ENCODE measurements around the gene FOXA1. TPM values are rescaled to one million over a fixed set of nuclear protein-coding genes. Genes with fewer than 3 reads are reported as not detected.

FOXA1 gene
- total RNA-seq, 1 donor from 2014 or later, result 2.9 TPM

- DNase-seq (ENCODE audit: low spot score), result no peak
Measured at GRCh38 chr14:37589715-37590427, 5.2 kb downstream of the FOXA1 start.

DNA sequence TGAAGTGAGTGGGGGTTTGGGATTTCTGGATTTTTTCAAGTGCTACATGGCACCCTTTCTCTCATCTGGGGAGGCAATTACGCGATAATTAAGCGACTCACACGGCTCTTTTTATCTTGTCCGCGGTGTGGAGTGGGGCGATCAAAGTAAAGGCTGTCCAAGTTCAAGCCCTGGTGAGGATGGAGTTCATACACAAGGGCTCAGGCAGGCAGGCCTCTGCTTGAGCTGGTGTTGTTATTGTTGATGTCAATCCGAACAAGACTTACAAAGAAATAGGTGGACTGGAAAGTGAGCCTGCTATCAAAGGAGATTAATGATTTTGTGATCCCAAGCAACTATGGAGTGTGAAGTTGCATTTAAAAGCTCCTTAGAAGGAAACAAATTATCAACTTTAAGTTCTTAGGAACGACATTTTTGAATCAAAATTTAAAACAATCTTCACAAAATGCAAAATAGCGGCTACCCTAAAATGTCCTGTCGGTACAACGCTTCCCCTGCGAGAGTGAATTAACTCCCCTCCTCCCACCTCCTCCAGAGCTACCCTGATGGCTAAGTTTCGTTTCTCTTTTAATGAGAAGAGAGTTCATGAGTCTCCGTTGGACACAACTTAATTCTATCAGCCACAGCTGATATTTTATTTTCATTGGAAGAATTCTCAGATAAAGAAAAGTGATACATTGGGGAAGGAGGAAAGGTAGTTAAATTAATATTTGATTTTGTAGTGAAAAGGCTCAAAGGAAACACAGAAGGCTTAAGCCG, 5.9 kb downstream of the FOXA1 start:
- no peak for DNase-seq (ENCODE audit: low spot score)

GRCh38 chr14:37588667-37588955, 6.4 kb downstream of the FOXA1 start:
- no peak for DNase-seq (ENCODE audit: low spot score)

DNA sequence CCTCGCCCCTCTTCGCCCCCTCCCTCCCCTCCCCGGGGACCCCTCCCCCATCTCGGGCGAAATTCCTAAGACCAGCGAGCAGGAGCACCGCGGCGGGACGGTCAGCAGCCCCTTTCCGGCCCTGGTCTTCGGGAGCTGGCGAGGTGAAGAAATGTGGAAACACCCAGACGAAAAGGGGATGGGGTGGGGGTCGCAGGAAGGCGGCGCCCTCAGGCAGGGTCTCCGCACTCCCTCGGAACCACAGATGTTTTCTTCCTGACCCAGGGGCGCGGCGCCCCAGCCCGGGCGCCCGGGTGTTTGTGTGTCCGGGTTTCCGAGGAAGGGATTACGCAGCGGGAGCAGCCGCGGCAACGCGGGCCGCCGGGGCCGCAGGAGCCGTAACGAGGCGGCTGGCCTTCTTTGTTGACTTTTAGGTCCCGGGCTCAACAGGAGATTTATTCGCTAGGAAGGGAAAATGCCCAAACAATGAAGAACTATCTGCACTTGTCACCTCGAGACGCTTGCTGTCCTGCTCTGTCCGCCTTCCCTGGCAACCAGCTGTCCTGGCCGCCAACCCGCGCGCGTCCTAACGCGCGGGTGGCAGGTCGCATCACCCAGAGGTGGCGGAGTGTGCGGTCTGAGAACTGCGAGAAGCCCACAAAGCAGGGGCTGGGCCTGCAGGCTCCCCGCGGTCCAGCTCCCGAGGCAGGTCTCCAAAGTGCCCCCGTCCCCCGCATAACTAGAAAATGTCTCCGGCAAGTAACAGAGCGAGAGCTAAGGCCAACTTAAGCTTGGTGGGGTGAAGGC, 7.0 kb downstream of the FOXA1 start:
- DNase-seq (ENCODE audit: low spot score), result no peak

- DNase-seq (ENCODE audit: low spot score), result no peak
Measured at GRCh38 chr14:37587131-37587803, 7.8 kb downstream of the FOXA1 start.

- no peak for DNase-seq (ENCODE audit: low spot score)
Measured at GRCh38 chr14:37586797-37587130, 8.3 kb downstream of the FOXA1 start.

- no peak for DNase-seq (ENCODE audit: low spot score)
Measured at GRCh38 chr14:37585971-37586796, 8.9 kb downstream of the FOXA1 start.

- no peak for DNase-seq (ENCODE audit: low spot score)
Measured at GRCh38 chr14:37585101-37585511, 9.9 kb downstream of the FOXA1 start.

GRCh38 chr14:37584211-37585100, 10.6 kb downstream of the FOXA1 start:
- DNase-seq (ENCODE audit: low spot score), result no peak

- no peak for DNase-seq (ENCODE audit: low spot score)
Measured at GRCh38 chr14:37583358-37584210, 11.5 kb downstream of the FOXA1 start.

DNA sequence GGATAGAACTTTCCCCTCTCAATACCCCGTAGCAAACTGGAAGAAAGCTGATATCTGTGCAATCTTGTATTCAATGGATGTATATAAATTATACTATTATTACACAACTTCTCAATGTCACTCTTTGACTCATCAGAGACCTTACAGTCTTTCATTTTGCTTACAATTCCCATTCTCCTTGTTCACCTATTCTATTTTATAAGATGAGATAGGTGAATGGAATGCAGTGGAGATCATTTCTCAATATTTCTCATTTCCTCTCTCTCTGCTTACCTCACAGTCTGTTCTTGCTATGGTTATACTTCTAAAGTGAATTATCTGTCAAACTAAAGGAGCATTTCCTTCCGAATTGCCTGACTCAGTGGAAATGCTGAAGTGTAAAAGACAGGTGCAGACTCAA, 14.9 kb downstream of the FOXA1 start:
- no peak for DNase-seq (ENCODE audit: low spot score)

DNA sequence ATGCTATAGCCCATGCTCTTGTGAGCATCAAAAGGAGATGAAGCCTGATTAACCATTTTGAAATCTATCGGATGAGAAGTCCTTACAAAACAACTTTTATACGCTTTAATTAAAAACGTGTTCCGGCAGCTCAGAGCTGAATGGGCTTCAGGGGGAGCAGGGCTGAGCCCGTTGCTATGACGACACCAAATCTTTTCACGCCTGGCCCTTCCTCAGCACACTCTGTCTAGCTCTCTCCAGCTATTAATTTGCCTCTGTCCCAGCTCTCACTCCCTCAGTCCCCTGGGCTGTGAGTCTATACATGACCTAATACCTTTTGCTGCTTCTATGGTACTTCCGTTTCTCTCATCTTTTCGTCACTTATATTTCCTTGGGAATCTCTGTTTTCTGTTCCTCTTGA, 15.8 kb downstream of the FOXA1 start:
- DNase-seq (ENCODE audit: low spot score), result no peak

- DNase-seq (ENCODE audit: low spot score), result no peak
Measured at GRCh38 chr14:37573356-37573755, 21.7 kb downstream of the FOXA1 start.

- DNase-seq (ENCODE audit: low spot score), result no peak
Measured at GRCh38 chr14:37571391-37571790, 23.7 kb downstream of the FOXA1 start.

GRCh38 chr14:37569729-37570128, 25.3 kb downstream of the FOXA1 start:
- DNase-seq (ENCODE audit: low spot score), result no peak

- DNase-seq (ENCODE audit: low spot score), result no peak
Measured at GRCh38 chr14:37566811-37567371, 28.2 kb downstream of the FOXA1 start.

- no peak for DNase-seq (ENCODE audit: low spot score)
Measured at GRCh38 chr14:37565550-37565949, 29.5 kb downstream of the FOXA1 start.

- no peak for DNase-seq (ENCODE audit: low spot score)
Measured at GRCh38 chr14:37563189-37563588, 31.9 kb downstream of the FOXA1 start.

- DNase-seq (ENCODE audit: low spot score), result no peak
Measured at GRCh38 chr14:37559386-37559785, 35.7 kb downstream of the FOXA1 start.
